ELR (cell line): ENCODE measurements around the gene THAP12.
"Not testable (repeated sequence)": the region's sequence is repeated elsewhere in the genome, so short reads cannot be mapped to it uniquely, and the experiment has no call there.

ENCODE experiments used
- DNase-seq: peaks from one replicate; pipeline ENCODE4 v3.0.0-alpha.2; 2015; ENCODE audit warnings: low read depth

The THAP12 gene

DNA sequence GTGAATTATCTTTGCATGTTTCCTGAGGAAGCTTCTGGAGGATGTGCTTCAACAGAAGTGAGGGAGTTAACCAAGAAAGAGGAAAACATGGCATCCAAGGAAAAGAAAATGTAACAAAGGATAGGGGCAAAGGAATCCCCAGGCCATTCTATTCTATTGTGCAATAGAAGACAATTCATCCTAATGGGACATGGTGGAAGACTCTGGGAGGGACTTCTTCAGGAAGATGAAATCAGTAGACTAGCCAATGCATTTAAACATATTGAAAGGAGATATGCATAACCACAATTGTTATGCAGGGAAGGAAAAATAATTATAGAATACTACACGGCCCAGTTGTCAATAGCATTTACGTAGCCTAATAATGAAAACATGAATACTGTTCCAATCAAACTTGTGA, 55.7 kb downstream of the THAP12 start:
- DNase-seq, result no peak

- no peak for DNase-seq
These were observed 57.1 kb downstream of the THAP12 start for GRCh38 chr11:76323804-76324203.

GRCh38 chr11:76323375-76323774, 57.6 kb downstream of the THAP12 start:
- DNase-seq, result not testable (repeated sequence)

DNA sequence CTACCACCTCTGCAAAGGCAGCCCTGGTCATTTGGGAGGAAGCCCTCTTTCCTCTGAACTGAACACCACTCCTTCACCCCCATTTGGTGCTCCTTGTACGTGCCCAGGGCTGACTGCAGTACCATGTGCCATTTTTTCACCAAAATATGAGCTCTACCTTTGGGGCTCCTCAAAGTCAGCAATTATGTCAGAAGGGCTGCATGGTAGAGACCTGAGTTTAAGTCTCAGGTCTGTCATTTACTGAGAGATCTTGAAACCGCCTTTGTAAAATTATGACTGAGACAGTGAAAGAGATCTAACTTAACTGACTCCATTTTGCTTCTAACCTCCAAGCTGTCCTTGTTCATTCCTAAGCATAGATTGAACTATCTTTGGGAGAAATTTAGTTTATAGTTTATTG, 58.0 kb downstream of the THAP12 start:
- DNase-seq, result no peak

- no peak for DNase-seq
These were observed 58.4 kb downstream of the THAP12 start for GRCh38 chr11:76322540-76322939.

GRCh38 chr11:76321820-76322524, 59.0 kb downstream of the THAP12 start:
- no peak for DNase-seq

GRCh38 chr11:76321340-76321739, 59.6 kb downstream of the THAP12 start:
- no peak for DNase-seq

DNA sequence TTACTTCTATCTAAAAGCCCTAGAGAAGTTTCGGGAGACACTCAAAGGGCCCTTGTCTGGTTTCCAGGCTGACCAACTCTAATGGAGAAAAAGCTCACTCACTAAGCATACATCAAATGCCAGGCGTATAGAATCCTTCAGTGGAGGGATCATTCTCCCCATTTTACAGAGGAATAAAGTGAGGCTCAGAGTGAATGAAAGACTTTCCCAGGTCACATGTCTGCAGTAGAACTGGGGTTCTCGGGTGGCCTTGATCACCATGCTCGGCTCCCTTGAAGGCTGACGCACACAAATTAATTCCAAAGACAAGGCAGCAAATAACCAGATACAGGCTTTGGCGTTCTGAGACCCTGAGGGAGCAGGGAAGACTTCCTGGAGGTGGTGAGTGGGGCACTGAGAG, 60.0 kb downstream of the THAP12 start:
- no peak for DNase-seq

GRCh38 chr11:76319798-76320197, 61.1 kb downstream of the THAP12 start:
- not testable (repeated sequence) for DNase-seq

- peak; percentile 76 for DNase-seq
These were observed 62.1 kb downstream of the THAP12 start for GRCh38 chr11:76318744-76319384.

DNA sequence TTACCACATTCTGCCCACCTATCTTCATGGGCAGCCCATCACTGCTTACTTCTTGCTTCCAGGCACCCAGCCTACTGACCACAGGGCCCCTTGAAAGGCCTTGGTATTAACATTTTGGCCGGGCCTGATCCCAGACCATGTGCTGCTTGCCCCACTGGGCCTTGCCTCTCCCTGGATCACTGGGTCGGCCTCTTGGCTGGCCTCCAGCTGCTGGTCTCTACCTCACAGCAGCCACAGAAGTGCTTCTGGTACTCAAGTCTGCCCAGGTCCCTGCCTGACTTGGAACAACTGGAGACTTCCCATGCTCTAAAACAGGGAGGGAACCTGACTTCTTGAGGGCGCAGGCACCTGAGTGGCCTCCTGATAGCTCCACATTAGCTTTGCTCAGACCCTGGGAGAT, 63.6 kb downstream of the THAP12 start:
- DNase-seq, result no peak

GRCh38 chr11:76316726-76317125, 64.2 kb downstream of the THAP12 start:
- no peak for DNase-seq

- DNase-seq, result no peak
These were observed 65.6 kb downstream of the THAP12 start for GRCh38 chr11:76315182-76315853.

DNA sequence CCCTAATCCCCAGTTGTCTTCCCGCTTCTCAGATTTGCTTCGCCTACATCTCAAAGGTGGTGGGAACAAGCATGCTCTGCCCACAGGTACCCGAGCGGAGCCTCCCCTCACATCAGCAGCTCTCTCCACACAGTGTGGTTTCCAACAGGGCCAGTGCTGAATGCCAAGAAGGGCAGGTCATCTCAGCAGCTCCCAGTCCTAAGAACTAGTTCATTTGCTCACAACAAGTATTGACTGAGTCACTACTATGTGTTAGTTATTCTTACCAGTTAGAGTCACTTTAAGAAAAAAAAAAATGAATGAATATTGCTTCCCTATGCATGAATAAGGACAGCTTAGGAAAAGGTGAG, 66.2 kb downstream of the THAP12 start:
- peak; percentile 73 for DNase-seq

DNA sequence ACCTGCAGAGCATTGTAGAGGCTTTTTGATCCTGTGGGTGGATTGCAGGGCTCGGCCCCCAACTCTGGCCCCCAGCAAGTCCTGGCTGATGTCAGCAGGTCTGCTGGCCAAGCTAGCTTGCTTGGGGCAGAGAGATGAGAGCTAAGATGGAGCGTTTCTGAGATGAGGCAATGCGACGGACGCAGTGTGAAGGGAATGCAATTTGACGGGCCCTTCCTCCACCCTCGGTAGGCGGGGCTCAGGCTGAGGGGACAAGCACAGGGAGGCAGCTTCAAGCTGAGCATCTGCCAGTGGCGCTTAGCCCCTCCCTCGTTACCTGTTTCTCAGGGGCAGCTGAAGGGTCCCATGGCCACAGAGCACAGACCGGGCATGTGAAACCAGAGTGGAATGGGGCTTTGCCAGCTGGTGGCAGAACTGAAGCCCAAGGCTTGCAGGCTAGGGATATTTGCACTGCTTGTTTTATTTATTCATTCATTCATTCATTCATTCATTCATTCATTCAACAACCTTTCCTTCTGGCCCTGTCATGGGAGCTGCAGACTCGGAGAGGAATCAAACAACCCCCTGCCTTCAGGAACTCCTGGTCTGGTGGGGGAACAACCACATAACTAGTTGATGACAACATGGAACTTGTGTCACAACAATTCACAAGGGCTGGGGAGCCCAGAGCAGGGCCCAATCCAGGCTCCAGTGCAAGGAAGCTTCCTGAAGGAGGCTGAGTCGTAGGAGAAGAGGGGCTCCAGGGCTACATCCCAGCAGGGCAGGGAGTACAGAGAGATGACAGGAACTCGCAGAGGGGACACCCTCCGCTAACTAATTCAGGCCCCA, 66.8 kb downstream of the THAP12 start:
- peak; percentile 58 for DNase-seq

- DNase-seq, result no peak
These were observed 67.7 kb downstream of the THAP12 start for GRCh38 chr11:76313271-76313670.

DNA sequence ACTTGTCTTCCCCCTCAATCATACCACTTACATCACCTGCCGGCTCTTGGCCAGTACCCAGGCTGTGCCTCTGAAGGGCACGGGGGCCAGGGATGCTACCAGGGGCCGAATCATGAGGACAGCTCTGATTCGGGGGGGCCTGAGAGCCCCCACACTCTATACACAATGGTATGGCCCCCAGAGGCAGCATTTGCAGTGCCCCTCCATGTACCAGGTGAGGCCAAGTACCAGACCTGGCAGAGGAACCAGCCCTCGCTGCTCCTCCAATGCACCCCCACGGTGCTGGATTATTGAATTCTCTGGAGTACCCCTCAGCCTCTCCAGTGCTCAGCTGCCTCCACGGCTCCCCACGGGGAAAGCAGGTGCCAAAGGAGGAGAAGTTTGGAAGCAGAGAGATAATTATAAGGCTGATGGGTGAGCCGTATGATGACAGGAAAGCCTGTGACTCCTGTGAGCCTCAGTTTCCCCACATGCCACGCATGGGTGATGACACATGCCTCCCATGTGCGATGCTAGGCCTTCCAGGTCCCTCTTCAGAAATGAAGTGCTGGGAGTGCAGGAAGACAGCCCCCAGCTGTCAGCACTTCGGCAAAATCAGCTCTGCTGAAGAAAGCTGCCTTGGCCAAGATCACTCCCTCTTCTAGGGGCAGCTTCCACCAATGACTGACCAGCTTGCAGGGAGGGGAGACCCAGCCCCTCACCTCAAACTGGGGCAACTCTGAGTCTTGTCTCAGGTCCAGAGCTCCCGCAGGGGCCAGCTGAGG, 69.9 kb downstream of the THAP12 start:
- DNase-seq, result no peak

GRCh38 chr11:76307978-76308747, 72.8 kb downstream of the THAP12 start:
- DNase-seq, result no peak

DNA sequence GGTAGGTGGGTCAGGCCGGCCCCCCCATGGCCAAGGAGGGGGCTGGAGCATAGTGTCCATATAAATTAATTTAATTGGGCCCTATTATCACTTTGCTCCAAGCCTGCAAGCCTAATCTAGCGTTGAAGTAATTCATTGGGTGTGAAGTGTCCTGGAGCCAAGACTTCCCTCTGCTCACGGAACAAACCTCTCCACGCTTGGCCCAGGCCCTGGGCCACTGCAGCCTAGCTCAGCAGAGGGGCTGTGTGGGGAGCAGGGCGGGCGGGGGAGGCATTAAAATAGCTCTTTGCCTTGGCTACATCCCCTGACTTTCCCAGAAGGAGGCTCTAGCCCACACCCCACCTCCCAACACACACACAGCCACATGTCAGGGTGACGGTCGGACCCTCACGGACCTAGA, 73.5 kb downstream of the THAP12 start:
- DNase-seq, result no peak

DNA sequence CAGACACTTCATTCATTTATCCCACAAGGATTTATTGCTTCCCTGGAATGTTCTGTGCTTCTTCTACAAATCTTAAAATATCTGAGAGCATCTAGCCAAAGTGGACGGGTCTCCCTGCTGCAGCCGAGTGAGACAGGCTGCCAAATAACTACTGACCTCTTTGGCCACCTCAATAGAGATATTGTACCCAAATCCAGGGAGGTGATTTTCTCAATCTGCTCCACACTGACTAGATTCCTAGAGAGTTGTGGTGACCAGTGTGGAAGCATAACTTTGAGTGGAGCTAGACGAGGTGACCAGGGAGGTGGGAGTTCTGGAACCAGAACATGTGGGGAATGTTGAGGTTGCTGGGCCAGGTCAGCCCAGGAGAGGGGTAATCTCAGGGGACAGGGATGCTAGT, 77.5 kb downstream of the THAP12 start:
- no peak for DNase-seq

DNA sequence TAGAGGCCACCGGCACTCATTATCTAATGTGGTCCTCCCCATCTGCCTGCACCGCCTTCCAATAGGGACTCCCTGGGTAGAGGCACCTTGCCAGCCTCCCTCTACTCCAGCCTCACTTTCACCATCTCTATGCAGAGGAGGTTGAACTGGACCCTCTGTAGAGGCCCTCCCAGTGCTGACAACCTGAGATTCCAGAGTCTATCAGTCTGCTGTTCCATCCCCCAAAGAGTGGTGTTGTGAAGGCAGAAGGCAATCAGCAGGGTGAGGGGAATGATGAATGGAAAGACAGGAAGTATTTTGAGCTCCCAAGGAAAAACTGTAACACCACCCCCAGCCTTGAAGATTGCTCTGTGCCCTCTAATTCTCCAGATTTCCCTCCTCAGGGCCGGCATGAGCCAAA, 77.9 kb downstream of the THAP12 start:
- DNase-seq, result no peak
